ENCODE results near the gene RNF115. TPM values are rescaled to one million over a fixed set of nuclear protein-coding genes. Genes with fewer than 3 reads are reported as not detected.

Gene RNF115
- total RNA-seq, 2 donors from 2014 or later: 42.8 to 44.6 TPM

DNA sequence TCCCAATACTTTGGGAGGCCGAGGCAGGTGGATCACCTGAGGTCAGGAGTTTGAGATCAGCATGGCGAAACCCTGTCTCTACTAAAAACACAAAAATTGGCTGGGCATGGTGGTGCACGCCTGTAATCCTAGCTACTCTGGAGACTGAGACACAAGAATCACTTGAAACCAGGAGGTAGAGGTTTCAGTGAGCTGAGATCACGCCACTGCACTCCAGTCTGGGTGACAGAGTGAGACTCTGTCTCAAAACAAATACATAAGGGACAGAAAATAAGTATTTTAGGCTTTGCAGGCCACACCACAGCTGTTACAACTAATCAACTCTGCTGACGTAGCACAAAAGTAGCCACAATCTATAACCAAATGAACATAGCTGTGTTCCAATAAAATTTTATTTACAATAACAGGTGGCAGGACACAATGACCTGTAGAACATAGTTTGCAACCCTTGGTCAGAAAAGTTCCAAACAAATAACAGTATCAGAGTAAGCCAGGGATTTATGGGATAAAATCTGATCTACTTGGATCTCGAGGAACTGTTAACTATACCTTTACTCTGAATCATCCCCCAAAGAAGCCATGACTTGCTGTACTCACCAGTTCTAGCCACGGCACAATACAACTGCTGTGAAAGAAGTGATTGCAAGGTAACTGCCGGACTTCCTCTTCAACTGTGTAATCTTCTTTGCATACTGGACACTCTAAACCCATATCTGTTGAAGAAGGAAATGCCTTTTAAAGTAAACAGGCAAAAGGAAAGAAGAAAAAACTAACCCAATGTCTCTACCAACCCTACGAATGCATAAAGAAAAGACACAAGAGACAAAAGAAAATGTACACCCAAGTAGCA, 76.3 kb downstream of the RNF115 start:
- DNase-seq (ENCODE audit: low spot score): no peak
- TF ChIP-seq, protein P1, sequence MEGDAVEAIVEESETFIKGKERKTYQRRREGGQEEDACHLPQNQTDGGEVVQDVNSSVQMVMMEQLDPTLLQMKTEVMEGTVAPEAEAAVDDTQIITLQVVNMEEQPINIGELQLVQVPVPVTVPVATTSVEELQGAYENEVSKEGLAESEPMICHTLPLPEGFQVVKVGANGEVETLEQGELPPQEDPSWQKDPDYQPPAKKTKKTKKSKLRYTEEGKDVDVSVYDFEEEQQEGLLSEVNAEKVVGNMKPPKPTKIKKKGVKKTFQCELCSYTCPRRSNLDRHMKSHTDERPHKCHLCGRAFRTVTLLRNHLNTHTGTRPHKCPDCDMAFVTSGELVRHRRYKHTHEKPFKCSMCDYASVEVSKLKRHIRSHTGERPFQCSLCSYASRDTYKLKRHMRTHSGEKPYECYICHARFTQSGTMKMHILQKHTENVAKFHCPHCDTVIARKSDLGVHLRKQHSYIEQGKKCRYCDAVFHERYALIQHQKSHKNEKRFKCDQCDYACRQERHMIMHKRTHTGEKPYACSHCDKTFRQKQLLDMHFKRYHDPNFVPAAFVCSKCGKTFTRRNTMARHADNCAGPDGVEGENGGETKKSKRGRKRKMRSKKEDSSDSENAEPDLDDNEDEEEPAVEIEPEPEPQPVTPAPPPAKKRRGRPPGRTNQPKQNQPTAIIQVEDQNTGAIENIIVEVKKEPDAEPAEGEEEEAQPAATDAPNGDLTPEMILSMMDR (IDR thresholded peaks at IDR 0.05): no peak
- H3K27ac ChIP-seq: no peak overlapping the region
- peaks cover 0 to 15% of the 10 kb centered on the region in 2 donors for H3K4me1 ChIP-seq
- H3K4me3 ChIP-seq: no peak overlapping the region
- H3K9me3 ChIP-seq: no peaks in the 10 kb centered on the region
- H3K36me3 ChIP-seq: peaks cover 96% of the 10 kb centered on the region
- H3K27me3 ChIP-seq: no peaks in the 10 kb centered on the region

DNA sequence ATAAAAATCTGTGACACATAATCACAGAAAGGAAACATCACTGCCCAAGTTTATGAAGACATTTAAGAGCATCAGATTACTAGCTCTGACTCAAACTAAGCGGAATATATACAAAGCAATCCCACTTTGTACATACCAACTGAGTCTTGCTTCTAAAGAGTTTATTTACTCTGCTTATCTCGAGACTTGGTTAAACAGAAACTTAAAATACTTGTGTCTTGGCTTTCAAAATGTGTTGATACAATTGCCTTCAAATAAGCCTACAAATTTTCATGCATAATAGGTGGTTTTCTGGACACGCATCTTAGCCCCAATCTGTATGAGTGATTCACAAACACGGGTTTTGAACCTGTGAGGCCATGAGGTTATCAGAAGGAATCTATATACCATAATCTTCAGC, 83.6 kb downstream of the RNF115 start:
- Histone ChIP-seq H3K9me3 (no peaks in the 10 kb centered on the region), H3K4me3 (no peak overlapping the region), H3K36me3 (peaks cover 52% of the 10 kb centered on the region), H3K27ac (no peak overlapping the region), H3K27me3 (no peaks in the 10 kb centered on the region), H3K4me1 (no peaks in the 10 kb centered on the region)
- no peak for DNase-seq (ENCODE audit: low spot score)
- TF ChIP-seq, protein P1 (IDR thresholded peaks at IDR 0.05): no peak

DNA sequence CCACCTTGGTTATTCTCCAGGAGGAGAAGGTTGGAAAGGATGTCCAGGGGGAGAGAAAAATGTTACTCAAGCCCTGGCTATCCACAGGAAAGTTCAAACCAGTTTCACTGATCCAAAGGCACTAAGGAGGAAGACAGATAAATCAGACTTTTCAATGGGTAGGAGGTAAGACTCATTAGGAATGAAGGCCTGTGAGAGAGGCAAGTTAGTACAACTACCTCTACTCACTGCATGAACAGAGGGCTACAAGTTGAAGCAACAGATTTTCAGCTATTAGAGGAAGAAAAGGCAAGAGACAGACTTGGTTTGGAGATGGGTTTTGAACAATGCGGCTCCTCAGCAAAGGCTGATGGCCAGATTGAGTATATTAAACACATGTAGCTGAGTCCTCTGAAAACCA, 87.7 kb downstream of the RNF115 start:
- H3K36me3 ChIP-seq: peaks cover 13% of the 10 kb centered on the region
- H3K4me3 ChIP-seq: no peak overlapping the region
- no peaks in the 10 kb centered on the region for H3K27me3 ChIP-seq
- no peaks in the 10 kb centered on the region for H3K4me1 ChIP-seq
- no peaks in the 10 kb centered on the region for H3K9me3 ChIP-seq
- DNase-seq (ENCODE audit: low spot score): no peak
- TF ChIP-seq, protein P1 (IDR thresholded peaks at IDR 0.05): no peak
- no peak overlapping the region for H3K27ac ChIP-seq

DNA sequence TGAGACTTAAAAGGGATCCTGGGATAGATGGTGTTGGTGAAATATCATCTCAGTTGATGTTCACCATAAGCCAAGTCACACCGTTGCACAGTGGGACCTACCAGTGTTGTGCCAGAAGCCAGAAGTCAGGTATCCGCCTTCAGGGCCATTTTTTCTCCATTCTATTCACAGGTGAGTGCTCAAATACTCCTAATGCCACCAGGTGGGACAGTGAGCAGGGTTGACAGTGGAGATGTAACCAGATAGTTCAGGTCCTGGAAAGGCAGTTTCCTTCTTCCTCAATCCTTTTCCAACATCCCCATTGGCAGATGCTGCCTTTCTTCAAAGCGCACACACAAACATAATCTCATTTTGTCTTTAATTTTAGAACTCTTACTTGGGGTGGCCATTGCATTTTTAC, 93.0 kb downstream of the RNF115 start:
- no peaks in the 10 kb centered on the region for H3K36me3 ChIP-seq
- no peak for DNase-seq (ENCODE audit: low spot score)
- H3K27me3 ChIP-seq: no peaks in the 10 kb centered on the region
- TF ChIP-seq, protein P1 (IDR thresholded peaks at IDR 0.05): no peak
- H3K4me3 ChIP-seq: no peak overlapping the region
- H3K9me3 ChIP-seq: no peaks in the 10 kb centered on the region
- H3K27ac ChIP-seq: no peak overlapping the region
- H3K4me1 ChIP-seq: no peaks in the 10 kb centered on the region

DNA sequence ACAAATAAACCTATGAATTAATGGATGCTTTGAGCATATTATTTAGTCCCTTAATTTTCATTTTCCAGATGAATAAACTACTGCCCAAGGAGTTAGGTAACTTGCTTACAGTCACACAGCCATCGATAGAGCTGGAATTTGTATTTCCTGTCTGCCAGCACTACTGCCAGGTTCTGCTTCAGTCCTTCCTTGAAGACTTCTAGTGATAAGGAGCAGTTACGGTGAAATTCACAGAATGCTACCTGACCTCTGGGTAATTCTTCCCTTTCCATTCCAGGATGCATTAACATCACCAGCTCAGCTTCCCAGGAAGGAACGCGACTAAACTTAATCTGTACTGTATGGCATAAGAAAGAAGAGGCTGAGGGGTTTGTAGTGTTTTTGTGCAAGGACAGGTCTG, 93.4 kb downstream of the RNF115 start:
- Histone ChIP-seq H3K27ac (no peak overlapping the region), H3K27me3 (no peaks in the 10 kb centered on the region), H3K36me3 (no peaks in the 10 kb centered on the region), H3K9me3 (no peaks in the 10 kb centered on the region), H3K4me1 (no peaks in the 10 kb centered on the region), H3K4me3 (no peak overlapping the region)
- DNase-seq (ENCODE audit: low spot score): no peak
- TF ChIP-seq, protein P1 (IDR thresholded peaks at IDR 0.05): no peak

Measured in right atrium auricular region (tissue), 2 donors.